HG03108 (cell line): ENCODE data around the gene PRODH.
"Not testable (repeated sequence)": the region's sequence is repeated elsewhere in the genome, so short reads cannot be mapped to it uniquely, and the experiment has no call there.

ENCODE experiments used
- ATAC-seq: cut with Tn5 transposase; IDR thresholded peaks from one replicate; pipeline ENCODE4 v1.9.1; 2021; ENCODE audit warnings: moderate library complexity; ENCODE audit not compliant: unreplicated experiment

PRODH gene

DNA sequence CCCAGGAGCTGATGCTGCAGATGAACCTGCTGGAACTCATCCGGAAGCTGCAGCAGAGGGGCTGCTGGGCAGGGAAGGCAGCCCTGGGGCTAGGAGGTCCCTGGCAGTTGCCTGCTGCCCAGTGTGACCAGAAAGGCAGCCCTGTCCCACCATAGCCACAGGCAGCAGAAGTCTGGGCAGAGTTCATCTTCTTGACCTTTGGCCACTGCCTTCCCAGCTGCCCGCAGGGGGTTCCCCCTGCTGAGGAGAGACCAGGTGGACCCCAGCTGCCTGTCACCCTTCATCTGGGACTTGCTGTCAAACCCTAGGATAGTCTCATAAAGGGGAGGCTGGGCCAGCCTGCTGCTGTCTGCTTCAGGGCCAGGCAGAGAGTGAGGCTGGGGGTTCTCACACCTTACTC, 24.6 kb downstream of the PRODH start:
- not testable (repeated sequence) for ATAC-seq

- ATAC-seq = no peak
Observed at GRCh38 chr22:18909556-18909955, 26.5 kb downstream of the PRODH start.

DNA sequence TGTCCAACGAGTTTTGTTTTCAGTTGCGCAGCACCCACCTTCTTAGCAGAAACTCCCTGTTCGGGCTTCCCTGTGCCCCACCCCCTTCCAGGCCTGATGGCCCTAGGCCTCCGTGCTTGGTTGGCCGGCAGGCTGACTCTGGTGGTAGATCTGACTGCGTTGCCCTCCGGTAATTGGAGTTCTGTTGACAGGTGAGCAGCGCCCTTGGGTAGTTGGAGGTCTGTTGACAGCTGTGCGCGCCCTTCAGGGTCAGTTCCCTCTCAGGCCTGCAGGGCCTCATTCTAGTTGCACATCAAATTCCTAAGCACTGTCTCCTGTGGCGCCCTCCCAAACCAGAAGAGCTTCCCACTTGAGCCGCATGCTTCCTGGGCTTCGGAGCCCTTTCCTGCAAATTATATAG, 29.2 kb downstream of the PRODH start:
- ATAC-seq = no peak

DNA sequence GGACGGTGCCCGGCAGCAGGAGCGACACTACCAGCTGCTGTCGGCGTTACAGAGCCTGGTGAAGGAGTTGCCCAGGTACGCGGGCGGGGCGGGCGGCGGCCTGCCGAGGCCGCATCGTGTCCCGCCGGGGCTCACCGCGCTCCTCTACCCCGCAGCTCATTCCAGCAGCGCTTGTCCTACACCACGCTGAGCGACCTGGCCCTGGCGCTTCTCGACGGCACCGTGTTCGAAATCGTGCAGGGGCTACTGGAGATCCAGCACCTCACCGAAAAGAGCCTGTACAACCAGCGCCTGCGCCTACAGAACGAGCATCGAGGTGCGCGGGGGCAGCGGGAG, 29.7 kb downstream of the PRODH start:
- not testable (repeated sequence) for ATAC-seq

GRCh38 chr22:18905540-18906409, 30.3 kb downstream of the PRODH start, which contains the start of gene DGCR6:
Gene DGCR6, plus strand, starts transcription at chr22:18906320. Its CDS starts 55 bp downstream, at chr22:18906375.
- peak; percentile 84 for ATAC-seq

GRCh38 chr22:18896037-18896657, 39.9 kb downstream of the PRODH start:
- ATAC-seq = not testable (repeated sequence)

GRCh38 chr22:18893775-18894174, 42.3 kb downstream of the PRODH start:
- not testable (repeated sequence) for ATAC-seq

DNA sequence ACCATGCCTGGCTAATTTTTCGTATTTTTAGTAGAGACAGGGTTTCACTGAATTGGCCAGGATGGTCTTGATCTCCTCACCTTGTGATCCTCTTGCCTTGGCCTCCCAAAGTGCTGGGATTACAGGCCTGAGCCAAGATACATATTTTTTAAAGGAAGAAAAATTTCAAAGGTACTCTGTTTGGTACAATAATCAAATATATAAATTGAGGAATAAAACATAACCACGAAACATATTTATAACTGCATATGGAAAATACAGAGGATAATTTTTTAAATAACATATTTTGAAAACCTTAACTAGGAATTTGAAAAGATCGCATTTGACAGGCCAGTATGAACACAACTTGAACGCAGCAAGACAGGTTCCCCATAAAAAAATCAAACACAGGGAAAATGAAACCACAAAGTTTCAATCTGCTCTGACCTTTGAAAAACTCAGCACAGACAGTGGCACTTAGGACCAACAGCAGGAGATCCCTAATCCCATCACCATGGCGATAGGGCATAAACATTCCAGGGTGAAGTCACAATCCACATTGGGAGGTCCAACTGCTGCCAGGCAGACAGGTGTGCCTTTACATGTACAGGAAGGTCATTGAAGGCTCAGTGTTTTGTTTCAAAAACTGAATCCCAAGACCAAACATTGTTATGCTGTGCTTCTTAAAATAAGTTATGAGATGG, 45.4 kb downstream of the PRODH start:
- ATAC-seq = not testable (repeated sequence)

DNA sequence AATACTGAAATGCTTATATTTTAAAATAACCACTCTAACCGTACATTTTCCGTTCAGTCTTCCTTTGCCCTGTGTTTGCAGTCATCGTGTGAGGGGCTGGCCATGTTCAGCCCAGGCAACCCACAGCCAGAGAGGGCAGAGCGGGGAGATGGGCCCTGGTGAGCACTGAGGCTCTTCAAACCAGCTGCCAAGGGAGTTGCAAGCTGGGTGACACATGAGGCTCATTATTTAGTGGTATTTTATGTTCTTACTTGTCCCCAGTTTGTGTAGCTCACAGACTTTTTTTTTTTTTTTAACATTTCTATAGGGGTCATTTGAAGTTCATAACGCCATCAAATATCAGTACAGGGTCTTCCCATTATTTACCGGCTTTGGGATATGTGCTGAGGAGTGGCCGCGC, 48.0 kb downstream of the PRODH start:
- no peak for ATAC-seq

DNA sequence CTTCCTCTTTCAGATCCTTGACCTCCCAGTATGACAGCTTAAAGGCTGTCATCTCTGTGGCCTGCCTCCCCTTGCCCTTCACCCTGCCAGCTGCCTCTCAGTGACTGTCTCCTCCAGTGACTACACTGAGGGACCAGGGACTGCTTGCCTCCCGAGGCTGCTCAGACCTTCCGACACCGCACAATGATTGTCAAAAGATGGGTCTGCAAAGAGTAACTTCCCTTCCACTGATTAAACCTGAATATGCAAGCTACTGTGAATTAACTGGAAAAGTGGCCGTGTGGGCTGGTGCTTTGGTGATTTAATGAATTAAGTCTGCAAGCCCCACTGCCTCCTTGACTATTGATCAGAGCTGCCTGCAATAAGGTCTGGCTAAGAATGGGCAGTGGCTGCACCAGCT, 51.6 kb downstream of the PRODH start:
- ATAC-seq = not testable (repeated sequence)

- not testable (repeated sequence) for ATAC-seq
Observed at GRCh38 chr22:18881260-18881659, 54.8 kb downstream of the PRODH start.
